Activated CD4-positive, alpha-beta memory T cell treated with anti-CD3 and anti-CD28 coated beads for 36 hours (primary cell): Measurements from ENCODE around the gene KANSL1L. TPM values are rescaled to one million over a fixed set of nuclear protein-coding genes. Genes with fewer than 3 reads are reported as not detected.

ENCODE experiments used
- CTCF ChIA-PET: fragments of 350-600 bp; sonication (Branson Sonifier 250); formaldehyde crosslinking; loops from one replicate; lab custom pipeline; 2021; ENCODE audit warnings: antibody characterized with exemption, inconsistent platforms; lab: Charles Lee
- POLR2A ChIA-PET: fragments of 350-600 bp; sonication (Branson Sonifier 250); formaldehyde crosslinking; loops from one replicate; lab custom pipeline; 2021; ENCODE audit warnings: antibody characterized with exemption; lab: Charles Lee
- DNase-seq: peaks from one replicate; pipeline ENCODE4 v3.0.0-alpha.2; 2020
- H3K27ac Mint-ChIP-seq: one replicate; pipeline ENCODE4 v1.8.0; 2021; ENCODE audit warnings: mixed read lengths
- H3K27me3 Mint-ChIP-seq: one replicate; pipeline ENCODE4 v1.8.0; 2021; ENCODE audit warnings: mixed read lengths
- H3K36me3 Mint-ChIP-seq: one replicate; pipeline ENCODE4 v1.8.0; 2021; ENCODE audit warnings: mixed read lengths
- H3K4me1 Mint-ChIP-seq: one replicate; pipeline ENCODE4 v1.8.0; 2021; ENCODE audit warnings: low read depth, mixed read lengths
- H3K4me3 Mint-ChIP-seq: one replicate; pipeline ENCODE4 v1.8.0; 2021; ENCODE audit warnings: mild to moderate bottlenecking, mixed read lengths
- H3K9me3 Mint-ChIP-seq: one replicate; pipeline ENCODE4 v1.8.0; 2021; ENCODE audit warnings: mixed read lengths
- intact Hi-C: fragments of 100-400 bp; cut with micrococcal nuclease; formaldehyde crosslinking; loops from one replicate; pipeline ENCODE4 v1.15.1; 2023
- total RNA-seq, 2 experiments: library from RNA; stranded (reverse); gene quantifications; one replicate each; pipeline ENCODE4 v1.2.3, GENCODE V29; 2021

KANSL1L gene
- 1 to 10 TPM; 4.0 to 4.6 TPM for total RNA-seq

DNA sequence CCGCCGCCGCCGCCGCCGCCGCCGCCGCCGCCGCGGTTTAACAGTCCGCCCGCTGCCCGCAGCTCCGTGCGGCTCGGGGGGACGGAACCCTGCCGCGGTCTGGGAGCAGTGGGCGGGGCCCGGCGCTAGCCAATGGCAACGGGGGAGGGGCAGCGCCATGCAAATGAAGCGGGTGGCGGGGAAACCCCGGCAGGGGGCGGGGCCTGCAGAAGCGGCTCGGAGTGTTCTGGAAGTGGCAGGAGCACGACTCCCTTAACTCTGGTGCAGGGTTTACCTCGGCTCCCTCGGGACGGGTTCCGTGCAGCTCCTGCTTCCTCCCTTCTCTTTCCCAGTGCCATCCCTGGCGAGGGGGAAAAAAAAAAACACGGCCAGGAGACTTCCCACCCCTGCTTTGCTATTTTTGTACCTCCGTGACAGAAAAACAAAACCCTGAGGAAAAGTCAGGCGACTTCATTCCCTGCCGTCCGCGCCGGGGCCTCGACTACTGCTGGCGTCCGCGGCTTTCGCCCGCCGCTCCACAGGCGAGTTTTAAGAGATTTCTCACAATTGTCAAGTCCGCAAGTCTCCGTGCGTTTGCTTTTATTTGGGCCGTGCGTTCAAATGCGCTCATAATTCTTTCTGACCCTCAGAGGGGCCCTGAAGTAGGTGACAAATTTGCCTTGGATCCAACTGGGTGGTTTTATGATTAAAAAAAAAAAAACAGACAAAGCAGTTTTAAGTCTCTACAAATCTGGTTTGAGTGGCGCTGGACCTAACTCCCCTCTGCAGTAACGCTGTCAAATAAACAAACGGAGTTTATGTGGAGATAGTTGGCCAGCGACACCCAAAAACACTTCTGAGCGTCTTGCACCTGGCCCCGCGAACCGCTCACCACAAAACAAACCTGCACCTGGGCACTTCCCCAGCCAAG is at the start of gene KANSL1L:
Gene KANSL1L, minus strand, starts transcription at position 101 of the 910 bp plus-strand sequence. CDS start 16,827 bp downstream, outside the sequence.
- H3K36me3 Mint-ChIP-seq, result peaks cover 5% of the 10 kb centered on the region
- intact Hi-C loops, result loop anchor here (5.0 kb wide), 1 partner anchor 1904 kb away; the partner anchor contains the start of gene PIKFYVE
- peak within 1 kb of the TSS; percentile 94 for H3K4me3 Mint-ChIP-seq
- ChIA-PET CTCF (interaction anchor here (0.7 to 2.2 kb wide), 3 partner anchors 25 to 168 kb away, joined by 3 to 5 read pairs (median 3); no protein-coding TSS in a partner anchor), POLR2A (interaction anchor here (1.0 kb wide), 1 partner anchor 168 kb away, joined by 4 read pairs; no protein-coding TSS in a partner anchor)
- H3K27me3 Mint-ChIP-seq, result peaks cover 3% of the 10 kb centered on the region
- peaks cover 26% of the 10 kb centered on the region for H3K4me1 Mint-ChIP-seq
- H3K9me3 Mint-ChIP-seq, result no peaks in the 10 kb centered on the region
- peak within 1 kb of the TSS; percentile 96 for H3K27ac Mint-ChIP-seq
- peak; percentile 97 for DNase-seq

DNA sequence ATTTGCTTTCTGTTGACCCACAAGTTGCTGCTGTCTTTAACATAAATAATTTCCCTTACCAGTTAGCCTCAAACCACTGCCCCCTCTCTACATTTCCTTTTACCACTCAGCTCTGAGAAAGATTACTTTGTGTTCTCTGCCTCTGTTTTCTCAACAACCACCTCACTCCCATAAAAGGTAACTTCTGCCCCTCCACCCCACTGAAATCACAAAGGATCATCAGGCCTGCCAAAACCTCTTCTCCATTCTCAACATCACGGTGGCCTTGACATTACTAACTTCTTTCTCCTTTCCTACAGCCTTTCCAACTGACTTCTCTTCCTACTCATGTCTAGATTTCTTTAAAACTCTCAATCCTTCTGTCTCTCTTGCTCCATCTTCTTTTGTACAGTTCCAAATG is 43.9 kb upstream of the KANSL1L start:
- POLR2A ChIA-PET, result no interaction called here
- peaks cover 6% of the 10 kb centered on the region for H3K27me3 Mint-ChIP-seq
- H3K4me1 Mint-ChIP-seq, result no peaks in the 10 kb centered on the region
- H3K9me3 Mint-ChIP-seq, result no peaks in the 10 kb centered on the region
- H3K4me3 Mint-ChIP-seq, result no peak overlapping the region
- intact Hi-C loops, result no loop called here
- no peak overlapping the region for H3K27ac Mint-ChIP-seq
- no peak for DNase-seq
- CTCF ChIA-PET, result interaction anchor here (1.0 kb wide), 1 partner anchor 16 kb away, joined by 3 read pairs; no protein-coding TSS in a partner anchor
- no peaks in the 10 kb centered on the region for H3K36me3 Mint-ChIP-seq

DNA sequence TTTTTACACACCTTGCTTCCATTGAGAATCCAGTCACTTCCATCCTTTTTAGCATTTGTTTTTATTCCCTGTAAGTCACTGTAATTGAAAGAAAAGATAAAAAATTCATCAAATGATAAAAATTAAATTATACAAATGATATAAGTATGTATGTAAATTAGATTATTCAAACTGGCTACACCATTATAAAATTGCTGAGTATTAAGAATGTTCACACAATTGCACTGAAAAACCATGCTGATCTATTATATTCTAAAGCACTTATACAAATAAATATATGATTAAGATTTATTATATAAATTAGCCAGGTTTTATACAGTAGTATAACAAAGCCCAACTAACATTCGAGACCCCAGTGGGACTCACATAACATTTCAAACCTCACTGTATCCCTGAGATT is 39.0 kb upstream of the KANSL1L start:
- intact Hi-C loops, result no loop called here
- H3K27ac Mint-ChIP-seq, result no peak overlapping the region
- CTCF ChIA-PET, result no interaction called here
- H3K4me3 Mint-ChIP-seq, result no peak overlapping the region
- no peaks in the 10 kb centered on the region for H3K9me3 Mint-ChIP-seq
- DNase-seq, result no peak
- no peaks in the 10 kb centered on the region for H3K36me3 Mint-ChIP-seq
- H3K4me1 Mint-ChIP-seq, result no peaks in the 10 kb centered on the region
- POLR2A ChIA-PET, result no interaction called here
- H3K27me3 Mint-ChIP-seq, result peaks cover 7% of the 10 kb centered on the region

DNA sequence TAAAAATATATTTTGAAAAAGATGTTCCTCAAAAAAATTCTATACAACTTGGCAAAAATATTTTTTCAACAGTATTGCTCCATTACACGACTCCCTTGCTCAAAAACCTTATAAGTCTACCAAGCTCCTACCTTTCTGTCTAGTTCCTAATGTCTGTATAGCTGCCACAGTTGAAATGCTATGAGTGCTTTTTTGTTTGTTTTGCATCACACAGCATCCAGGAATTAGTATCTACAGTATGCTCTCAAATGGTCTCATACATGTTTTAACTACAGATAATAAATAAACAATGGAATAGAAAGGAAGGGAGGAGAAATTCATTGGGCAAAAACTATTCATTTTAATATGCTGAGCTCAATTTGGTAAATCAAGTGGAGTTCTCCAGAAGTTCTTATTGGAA is 36.7 kb upstream of the KANSL1L start:
- no peak for DNase-seq
- Mint-ChIP-seq H3K4me1 (no peaks in the 10 kb centered on the region), H3K27me3 (peaks cover 8% of the 10 kb centered on the region), H3K36me3 (no peaks in the 10 kb centered on the region), H3K9me3 (no peaks in the 10 kb centered on the region), H3K4me3 (no peak overlapping the region), H3K27ac (no peak overlapping the region)
- POLR2A ChIA-PET, result no interaction called here
- CTCF ChIA-PET, result interaction anchor here (1.2 kb wide), 1 partner anchor 9 kb away, joined by 4 read pairs; no protein-coding TSS in a partner anchor
- intact Hi-C loops, result no loop called here

DNA sequence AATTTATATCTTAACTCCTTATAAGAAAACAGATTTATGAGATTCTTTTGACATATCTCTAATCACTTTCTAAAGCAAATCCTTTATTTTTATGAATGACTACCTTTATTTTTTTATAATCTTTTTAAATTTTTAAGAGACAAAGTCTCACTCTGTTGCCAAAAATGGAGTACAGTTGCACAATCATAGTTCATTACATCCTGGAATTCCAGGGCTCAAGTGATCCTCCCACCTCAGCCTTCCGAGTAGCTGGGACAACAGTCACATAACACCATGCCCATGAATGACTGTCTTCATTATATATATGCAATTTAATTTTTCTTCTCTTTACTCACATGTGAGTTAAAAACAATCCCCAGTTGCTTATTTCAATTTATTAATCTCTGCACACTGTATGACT is 32.3 kb upstream of the KANSL1L start:
- no peak for DNase-seq
- Mint-ChIP-seq H3K36me3 (no peaks in the 10 kb centered on the region), H3K4me1 (no peaks in the 10 kb centered on the region), H3K27me3 (peaks cover 12% of the 10 kb centered on the region), H3K27ac (no peak overlapping the region), H3K4me3 (no peak overlapping the region), H3K9me3 (no peaks in the 10 kb centered on the region)
- POLR2A ChIA-PET, result no interaction called here
- intact Hi-C loops, result no loop called here
- CTCF ChIA-PET, result interaction anchor here (1.1 to 1.4 kb wide), 2 partner anchors 222 to 243 kb away, joined by 3 read pairs; no protein-coding TSS in a partner anchor

GRCh38 chr2:210203147-210203546 is 31.9 kb upstream of the KANSL1L start:
- Mint-ChIP-seq H3K4me1 (no peaks in the 10 kb centered on the region), H3K27me3 (peaks cover 12% of the 10 kb centered on the region), H3K36me3 (no peaks in the 10 kb centered on the region), H3K4me3 (no peak overlapping the region), H3K27ac (no peak overlapping the region), H3K9me3 (no peaks in the 10 kb centered on the region)
- CTCF ChIA-PET, result interaction anchor here (1.1 kb wide), 1 partner anchor 222 kb away, joined by 3 read pairs; no protein-coding TSS in a partner anchor
- POLR2A ChIA-PET, result no interaction called here
- DNase-seq, result no peak
- intact Hi-C loops, result no loop called here

GRCh38 chr2:210199854-210200253 is 28.6 kb upstream of the KANSL1L start:
- no peaks in the 10 kb centered on the region for H3K36me3 Mint-ChIP-seq
- H3K9me3 Mint-ChIP-seq, result no peaks in the 10 kb centered on the region
- DNase-seq, result no peak
- H3K4me3 Mint-ChIP-seq, result no peak overlapping the region
- no peaks in the 10 kb centered on the region for H3K4me1 Mint-ChIP-seq
- CTCF ChIA-PET, result interaction anchor here (1.0 to 5.7 kb wide), 6 partner anchors 12 to 865 kb away, joined by 3 to 79 read pairs (median 4); no protein-coding TSS in a partner anchor
- intact Hi-C loops, result loop anchor here (1.0 to 10.0 kb wide), 4 partner anchors 223 to 1805 kb away; partner anchors contain the start of gene MAP2
- H3K27me3 Mint-ChIP-seq, result peaks cover 6% of the 10 kb centered on the region
- H3K27ac Mint-ChIP-seq, result no peak overlapping the region
- POLR2A ChIA-PET, result no interaction called here

- no peak overlapping the region for H3K27ac Mint-ChIP-seq
- no peak for DNase-seq
- CTCF ChIA-PET, result interaction anchor here (0.7 to 5.7 kb wide), 27 partner anchors 8 to 864 kb away, joined by 3 to 79 read pairs (median 4); partner anchors contain the start of gene ACADL
- POLR2A ChIA-PET, result no interaction called here
- H3K9me3 Mint-ChIP-seq, result no peaks in the 10 kb centered on the region
- no peaks in the 10 kb centered on the region for H3K4me1 Mint-ChIP-seq
- no peak overlapping the region for H3K4me3 Mint-ChIP-seq
- intact Hi-C loops, result loop anchor here (1.0 to 10.0 kb wide), 4 partner anchors 222 to 1804 kb away; partner anchors contain the start of gene MAP2
- peaks cover 6% of the 10 kb centered on the region for H3K27me3 Mint-ChIP-seq
- no peaks in the 10 kb centered on the region for H3K36me3 Mint-ChIP-seq
Measured at GRCh38 chr2:210199186-210199765, 28.1 kb upstream of the KANSL1L start.

DNA sequence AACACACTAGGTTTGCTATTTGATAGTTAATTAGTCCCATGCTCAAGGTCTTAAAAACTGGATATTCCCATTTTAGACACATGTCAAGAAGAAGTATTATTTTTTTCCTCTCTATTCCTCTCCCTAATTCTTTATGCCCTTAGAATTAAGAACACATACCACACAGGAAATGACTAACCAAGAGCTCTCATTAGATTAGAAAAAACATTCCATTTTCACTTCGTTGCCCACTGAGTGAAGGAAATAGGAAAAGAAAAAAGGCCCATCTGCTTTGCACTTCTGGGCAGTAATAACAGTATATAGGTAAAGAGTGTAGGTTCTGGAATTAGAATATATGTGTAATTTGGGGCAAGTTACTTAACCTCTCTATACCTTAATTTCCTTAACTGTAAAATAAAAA is 27.1 kb upstream of the KANSL1L start:
- no peak overlapping the region for H3K27ac Mint-ChIP-seq
- intact Hi-C loops, result loop anchor here (10.0 kb wide), 3 partner anchors 404 to 1804 kb away; partner anchors contain the start of gene MAP2
- ChIA-PET POLR2A (no interaction called here), CTCF (interaction anchor here (0.7 to 5.7 kb wide), 20 partner anchors 8 to 863 kb away, joined by 3 to 79 read pairs (median 4); partner anchors contain the start of gene ACADL)
- H3K36me3 Mint-ChIP-seq, result no peaks in the 10 kb centered on the region
- H3K9me3 Mint-ChIP-seq, result no peaks in the 10 kb centered on the region
- no peak overlapping the region for H3K4me3 Mint-ChIP-seq
- peaks cover 6% of the 10 kb centered on the region for H3K27me3 Mint-ChIP-seq
- no peaks in the 10 kb centered on the region for H3K4me1 Mint-ChIP-seq
- DNase-seq, result no peak

GRCh38 chr2:210197720-210198119 is 26.5 kb upstream of the KANSL1L start:
- ChIA-PET CTCF (interaction anchor here (1.8 to 5.7 kb wide), 2 partner anchors 125 to 221 kb away, joined by 11 to 79 read pairs; no protein-coding TSS in a partner anchor), POLR2A (no interaction called here)
- DNase-seq, result no peak
- intact Hi-C loops, result loop anchor here (10.0 kb wide), 3 partner anchors 403 to 1803 kb away; partner anchors contain the start of gene MAP2
- Mint-ChIP-seq H3K36me3 (no peaks in the 10 kb centered on the region), H3K27me3 (peaks cover 2% of the 10 kb centered on the region), H3K9me3 (no peaks in the 10 kb centered on the region), H3K4me3 (no peak overlapping the region), H3K27ac (no peak overlapping the region), H3K4me1 (no peaks in the 10 kb centered on the region)

GRCh38 chr2:210195101-210195852 is 24.1 kb upstream of the KANSL1L start:
- Mint-ChIP-seq H3K36me3 (no peaks in the 10 kb centered on the region), H3K27ac (no peak overlapping the region), H3K27me3 (no peaks in the 10 kb centered on the region), H3K4me1 (no peaks in the 10 kb centered on the region), H3K4me3 (no peak overlapping the region), H3K9me3 (no peaks in the 10 kb centered on the region)
- intact Hi-C loops, result loop anchor here (1.0 to 10.0 kb wide), 5 partner anchors 122 to 1800 kb away; partner anchors contain the start of gene MAP2
- DNase-seq, result no peak
- CTCF ChIA-PET, result interaction anchor here (0.9 to 5.7 kb wide), 8 partner anchors 13 to 219 kb away, joined by 3 to 79 read pairs (median 4); no protein-coding TSS in a partner anchor
- POLR2A ChIA-PET, result no interaction called here
